Activated naive CD8-positive, alpha-beta T cell treated with anti-CD3 and anti-CD28 coated beads, Interleukin-2, amount 50 U/mL, for 16 hours (primary cell): ENCODE results near the gene NUDC.
A peak's percentile ranks its signal among the peaks of the same experiment; 100 is the strongest.
"Not testable (repeated sequence)": the region's sequence is repeated elsewhere in the genome, so short reads cannot be mapped to it uniquely, and the experiment has no call there.

ENCODE experiments used
- DNase-seq: peaks from one replicate; pipeline ENCODE4 v3.0.0-alpha.2; 2020; ENCODE audit warnings: low read depth, low spot score

NUDC gene

DNA sequence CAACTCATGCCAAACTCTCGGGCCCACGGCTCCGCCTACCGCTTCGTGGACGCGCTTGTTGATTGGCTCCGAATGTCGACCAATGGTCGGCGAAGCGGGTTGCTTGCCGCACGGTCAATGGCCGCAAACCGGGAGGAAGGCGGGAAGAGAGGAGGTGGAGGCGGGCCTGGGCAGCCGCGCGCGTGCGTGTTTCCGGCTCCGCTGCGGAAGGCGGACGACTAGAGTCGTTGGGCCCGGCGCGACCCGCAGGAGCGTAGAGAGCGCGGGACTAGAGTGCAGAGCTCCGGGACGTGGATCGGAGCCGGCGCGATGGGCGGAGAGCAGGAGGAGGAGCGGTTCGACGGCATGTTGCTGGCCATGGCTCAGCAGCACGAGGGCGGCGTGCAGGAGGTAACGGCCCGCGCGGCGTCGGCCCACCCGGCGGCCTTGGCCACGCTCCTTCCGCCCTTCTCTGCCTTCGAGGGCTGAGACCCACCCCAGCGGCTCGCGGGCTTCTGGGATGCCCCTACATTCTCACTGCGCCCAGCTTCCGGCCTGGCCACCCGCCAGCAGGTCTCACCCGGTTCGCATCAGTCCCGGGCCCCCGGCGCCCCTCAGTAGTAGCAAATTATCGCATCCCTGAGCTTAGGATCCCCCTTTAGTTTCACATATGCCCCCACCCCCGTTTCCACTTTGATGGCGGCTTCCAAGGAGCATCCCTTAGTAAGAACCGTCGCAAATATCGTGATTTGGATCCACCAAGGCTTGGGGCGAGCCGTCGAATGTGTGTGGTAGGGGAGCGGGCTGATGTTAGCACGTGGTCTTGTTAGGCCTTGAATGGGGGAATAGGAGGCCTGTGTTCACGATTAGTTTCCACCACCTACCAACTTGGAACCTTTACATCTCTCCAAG, at the start of gene NUDC:
TSS of gene NUDC (plus strand) at position 204 of the 891 bp plus-strand sequence. CDS start at position 310, 106 bp downstream.
- DNase-seq = peak; percentile 94

DNA sequence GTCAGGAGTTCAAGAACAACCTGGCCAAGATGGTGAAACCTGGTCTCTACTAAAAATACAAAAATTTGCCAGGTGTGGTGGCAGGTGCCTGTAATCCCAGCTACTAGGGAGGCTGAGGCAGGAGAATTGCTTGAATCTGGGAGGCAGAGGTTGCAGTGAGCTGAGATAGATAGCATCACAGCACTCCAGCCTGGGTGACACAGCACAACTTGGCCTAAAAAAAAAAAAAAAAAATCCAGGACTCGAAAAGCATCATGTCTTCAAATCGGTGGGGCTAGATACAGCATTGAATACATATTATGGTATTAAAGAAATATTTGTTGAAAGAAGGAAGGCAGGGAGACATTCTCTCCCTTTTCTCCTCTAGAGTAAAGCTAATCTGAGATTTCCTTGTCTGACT, 48.4 kb upstream of the NUDC start:
- DNase-seq = not testable (repeated sequence)

DNA sequence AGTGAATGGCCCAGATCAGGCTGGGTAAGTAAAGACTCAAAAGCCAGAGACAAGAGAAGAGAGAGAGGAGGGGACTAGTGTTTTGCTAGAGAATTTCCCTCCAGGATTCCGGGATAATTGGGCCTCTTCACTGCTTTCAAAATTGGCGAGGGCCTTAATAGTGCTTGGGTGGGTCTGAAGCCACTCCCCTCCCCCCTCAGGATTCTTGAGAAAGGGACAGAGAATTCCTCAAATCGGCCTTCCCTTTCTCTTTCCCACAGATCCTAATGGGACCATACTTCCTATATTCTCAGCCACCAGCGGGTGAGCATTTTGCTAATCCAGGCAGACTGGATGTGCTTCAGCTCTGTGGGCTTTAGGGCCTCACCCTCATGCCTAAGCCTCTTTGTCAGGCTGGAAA, 46.6 kb upstream of the NUDC start:
- DNase-seq = no peak

DNA sequence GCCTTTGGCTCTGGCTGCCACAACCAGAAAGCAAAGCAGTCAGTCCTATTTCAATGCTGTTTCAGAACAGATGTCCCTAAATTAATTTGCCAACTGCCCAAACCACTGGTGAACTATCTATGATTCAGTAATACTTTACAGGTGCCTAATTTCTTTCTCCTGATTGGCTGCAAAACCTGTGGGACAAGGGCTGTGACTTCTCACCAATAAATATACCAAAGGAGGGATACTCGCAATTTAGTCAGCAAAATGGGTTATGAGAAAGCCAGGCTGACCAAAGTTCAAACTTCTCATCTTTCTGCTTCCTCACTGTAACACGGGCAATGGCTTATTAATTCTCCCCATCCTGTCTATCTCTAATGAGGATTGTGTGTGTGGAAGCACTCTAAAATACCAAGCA, 44.2 kb upstream of the NUDC start:
- no peak for DNase-seq

DNA sequence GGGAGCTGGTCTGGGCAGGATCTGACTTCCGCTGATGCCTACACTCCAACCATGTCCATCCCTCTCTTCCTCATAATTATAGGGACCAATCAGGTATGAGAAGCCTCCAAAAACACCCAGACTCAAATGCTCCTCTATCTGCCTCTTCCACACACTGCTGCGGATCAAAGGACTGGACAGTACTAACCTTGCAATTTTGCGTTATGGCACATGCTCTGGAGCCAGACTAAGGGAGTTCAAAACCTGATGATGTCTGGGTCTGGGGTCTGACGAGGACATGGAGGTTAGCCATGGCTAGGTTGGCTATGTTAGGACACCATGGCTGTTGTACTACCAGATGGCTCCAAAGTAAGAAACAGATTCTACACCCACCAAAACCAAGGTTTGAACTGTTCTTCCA, 41.8 kb upstream of the NUDC start:
- no peak for DNase-seq

DNA sequence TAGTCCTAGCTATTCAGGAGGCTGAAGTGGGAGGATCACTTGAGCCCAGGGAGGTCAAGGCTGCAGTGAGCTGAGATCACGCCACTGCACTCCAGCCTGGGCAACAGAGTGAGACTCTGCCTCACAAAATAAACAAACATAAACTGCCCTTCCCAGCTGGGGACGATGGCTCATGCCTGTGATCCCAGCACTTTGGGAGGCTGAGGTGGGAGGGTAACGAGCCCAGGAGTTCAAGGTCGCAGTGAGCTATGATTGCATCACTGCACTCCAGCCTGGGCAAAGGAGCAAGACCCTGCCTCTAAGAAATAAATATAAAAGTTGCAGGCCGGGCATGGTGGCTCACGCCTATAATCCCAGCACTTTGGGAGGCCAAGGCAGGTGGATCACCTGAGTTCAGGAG, 39.9 kb upstream of the NUDC start:
- DNase-seq = not testable (repeated sequence)

DNA sequence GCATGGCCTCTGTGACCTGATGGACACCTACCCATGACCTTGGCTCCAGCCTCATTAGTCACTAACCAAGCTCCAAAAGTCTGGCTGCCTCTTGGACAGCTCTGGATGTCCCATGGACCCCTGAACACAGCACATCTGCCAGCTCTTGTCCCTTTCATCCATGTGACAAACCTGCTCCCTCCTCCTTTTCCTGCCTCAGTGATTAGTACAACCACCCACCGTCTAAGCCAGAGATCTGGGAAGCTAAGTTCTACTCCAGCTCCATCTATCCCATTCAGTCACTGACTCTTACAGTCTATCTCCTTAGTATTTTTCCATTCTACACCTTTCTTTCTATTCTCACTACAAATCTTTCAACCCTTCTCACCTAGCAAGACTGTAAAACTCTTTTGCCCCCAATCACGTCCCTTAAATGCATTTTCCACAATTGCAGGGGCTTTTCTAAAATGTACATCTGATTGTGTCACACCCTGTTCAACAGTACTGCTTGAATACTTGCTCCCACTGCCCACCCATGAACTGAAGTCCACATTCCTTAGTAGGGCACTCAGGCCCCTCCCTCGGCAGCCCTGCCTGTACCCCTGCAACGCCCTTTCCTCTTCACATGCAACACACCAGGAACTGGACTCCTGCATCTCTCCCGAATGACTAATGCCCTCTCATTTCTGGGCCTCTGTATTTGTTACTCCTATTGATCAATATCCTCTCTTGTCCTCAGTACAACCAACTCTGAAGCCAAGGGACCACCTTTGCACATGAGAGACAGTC, 38.7 kb upstream of the NUDC start:
- no peak for DNase-seq

DNA sequence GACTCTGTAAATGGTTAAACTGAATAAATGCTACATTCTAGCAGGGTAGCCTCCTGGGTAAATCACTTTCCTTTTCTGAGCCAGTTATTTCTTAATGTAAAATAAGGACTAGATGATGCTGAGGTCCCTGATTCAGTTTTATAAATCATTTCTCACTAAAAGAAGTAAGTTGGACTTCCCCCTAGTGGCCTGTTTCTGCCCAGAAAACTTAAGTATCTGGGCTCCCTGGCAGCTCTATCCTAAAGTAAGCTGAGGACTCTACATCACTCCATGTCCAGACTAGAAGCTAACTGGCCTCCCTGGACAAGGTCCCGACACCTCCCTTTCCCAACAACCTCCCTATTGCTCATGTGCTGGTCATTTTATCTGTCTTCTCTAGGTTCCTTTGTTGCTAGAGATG, 34.4 kb upstream of the NUDC start:
- DNase-seq = no peak

DNA sequence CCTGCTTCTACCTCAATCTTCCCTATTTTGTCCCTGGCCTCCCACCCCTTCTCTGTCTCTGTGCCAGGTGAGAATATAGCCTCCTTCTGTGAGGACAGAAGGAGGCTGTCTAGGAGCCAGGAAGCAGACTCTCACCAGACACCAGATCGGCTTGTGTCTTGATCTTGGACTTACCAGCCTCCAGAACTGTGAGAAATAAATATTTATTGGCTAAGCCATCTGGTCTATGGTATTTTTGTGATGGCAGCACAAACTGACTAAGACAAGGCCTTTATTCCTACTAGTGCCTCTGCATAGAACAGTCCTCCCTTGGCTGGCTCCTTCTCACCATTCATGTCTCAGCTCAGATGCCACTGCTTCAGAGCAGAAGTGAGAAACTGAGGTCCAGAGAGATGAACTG, 33.3 kb upstream of the NUDC start:
- no peak for DNase-seq

DNA sequence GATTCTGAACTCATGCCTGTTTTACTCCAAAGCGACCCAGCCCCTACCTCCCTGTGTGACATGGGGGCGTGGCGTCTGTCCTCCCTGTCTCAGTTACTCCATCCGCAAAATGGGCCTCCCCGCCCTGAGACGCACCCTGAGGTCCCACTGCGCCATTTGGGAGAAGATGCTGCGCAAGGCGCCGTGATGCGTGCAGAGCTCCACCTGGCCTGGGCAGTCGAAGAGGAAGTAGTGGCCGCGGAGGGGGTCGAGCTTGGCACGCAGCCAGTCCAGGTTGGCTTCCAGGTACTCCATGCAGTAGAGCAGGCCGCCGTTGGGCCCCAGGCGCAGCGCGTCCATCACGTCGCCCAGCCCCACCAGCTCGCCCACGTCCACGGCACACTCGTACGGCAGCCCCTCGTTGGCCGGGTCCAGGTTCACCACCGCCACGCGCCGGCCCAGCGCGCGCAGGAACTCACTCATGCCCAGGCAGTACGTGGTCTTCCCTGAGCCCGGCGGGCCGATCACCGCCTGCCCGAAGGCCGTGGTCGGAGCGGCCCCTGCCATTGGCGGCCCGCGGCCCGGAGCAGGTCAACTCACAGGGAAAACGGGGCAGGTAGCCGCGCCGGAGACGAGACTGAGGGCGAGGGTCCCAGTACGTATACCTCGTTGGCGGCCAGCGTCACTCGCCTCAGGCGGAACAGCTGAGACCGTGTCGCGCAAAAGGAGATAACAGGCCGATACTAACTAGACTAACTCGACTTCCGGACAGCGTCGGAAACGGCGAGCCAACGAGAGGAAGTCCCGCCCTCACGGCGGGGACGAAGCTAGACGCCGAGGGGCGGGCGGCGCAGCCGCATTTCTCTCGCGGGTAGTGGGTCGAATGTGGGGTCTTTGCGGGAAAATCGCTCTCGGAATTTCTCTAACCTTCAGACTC, 31.7 kb upstream of the NUDC start, which contains the start of gene GPN2:
TSS of gene GPN2 (minus strand) at position 733 of the 916 bp plus-strand sequence. CDS start at position 546, 187 bp downstream.
- DNase-seq = peak; percentile 45

DNA sequence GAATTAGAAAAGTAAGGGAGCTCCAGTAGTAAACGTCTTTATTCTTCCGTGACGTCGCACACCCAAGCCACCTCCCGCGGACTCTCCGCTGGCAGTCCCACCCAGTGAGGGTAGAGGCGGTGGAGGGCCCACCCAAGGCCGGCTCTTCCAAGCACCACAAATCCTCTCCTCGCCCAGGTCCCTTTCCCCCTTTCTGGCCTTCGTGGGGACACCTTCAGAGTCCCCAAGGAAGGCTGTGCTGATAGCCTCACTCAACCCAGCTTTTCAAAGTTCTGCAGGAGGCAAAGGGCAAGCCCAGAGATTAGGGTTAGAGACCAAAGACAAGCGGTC, 31.1 kb upstream of the NUDC start:
- DNase-seq = no peak

DNA sequence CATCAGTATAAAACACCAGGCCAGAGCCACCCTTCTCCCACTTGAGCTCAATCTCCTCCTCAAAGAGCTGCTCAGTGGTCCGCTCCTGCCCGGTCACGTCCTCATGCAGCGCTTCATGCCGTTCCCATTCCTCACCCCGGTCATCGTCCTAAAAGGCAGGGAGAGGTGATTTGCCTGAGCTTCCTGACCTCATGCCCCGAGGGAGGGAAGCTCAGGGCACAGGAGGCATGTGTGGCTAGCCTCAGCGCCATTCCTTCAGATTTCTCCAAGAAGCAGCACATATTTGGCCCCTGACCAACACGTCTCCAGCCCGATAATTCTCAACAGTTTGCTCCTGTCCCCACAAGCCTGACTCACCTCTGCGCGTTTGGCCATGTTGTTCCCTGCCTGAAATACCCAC, 27.3 kb upstream of the NUDC start:
- DNase-seq = no peak

DNA sequence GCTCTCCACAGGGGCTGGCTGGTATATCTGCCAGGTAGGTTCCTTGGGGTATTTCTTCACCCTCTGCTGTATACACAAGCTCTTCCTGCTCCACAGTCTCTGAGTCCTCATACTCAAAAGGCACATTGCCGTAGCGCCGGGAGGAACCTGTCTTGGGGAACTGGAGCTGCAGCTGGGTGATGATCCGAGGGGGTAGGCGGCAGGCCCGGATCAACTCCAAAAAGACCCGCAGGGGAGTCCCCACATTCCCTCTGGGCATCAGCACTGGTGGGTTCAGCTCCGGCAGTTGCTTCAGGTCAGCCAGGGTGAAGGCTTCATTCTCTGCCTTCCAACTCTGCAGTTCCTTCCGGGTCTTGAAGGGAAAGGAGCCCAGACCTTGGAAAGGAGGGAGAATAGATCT, 24.2 kb upstream of the NUDC start:
- DNase-seq = no peak

DNA sequence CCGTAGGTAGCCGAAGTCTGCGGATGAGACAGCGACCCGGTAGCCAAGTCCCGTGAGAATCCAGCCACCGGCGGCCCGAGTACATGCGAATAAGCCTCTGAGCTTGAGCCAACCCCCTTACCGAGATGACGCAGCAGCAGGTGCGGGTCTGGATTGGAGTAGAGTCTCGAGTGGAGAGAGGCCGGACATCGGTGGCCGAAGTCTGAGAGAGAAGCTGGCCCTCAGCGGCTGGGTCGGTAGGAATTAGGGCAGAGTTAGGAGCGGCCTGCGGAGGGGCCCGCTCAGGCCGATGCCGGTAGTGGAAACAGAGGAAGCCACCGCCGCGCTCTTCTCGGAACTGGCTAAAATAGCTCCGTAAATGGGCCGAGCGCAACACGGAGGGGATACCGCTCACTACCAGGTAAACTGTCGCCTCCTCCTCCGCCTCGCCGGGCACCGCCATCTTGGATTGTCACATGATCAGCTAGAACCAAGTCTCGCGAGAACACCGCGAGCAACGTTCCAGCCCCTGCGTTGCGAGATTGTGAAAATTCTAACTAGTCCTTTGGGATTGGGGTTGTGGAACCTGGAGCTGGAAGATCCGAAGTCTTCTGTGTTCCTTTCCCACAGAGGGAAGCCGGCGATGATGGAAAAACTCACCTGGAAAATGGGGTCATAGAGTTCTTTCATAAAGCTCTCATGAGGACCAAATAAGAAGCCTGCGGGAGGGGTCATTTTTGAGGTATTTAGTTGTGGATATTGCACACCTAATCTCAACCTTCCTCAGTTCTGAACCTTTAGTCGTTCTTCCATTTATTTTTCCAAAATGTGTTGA, 21.3 kb upstream of the NUDC start, which contains the start of gene GPATCH3:
TSS of gene GPATCH3 (minus strand) at position 467 of the 814 bp plus-strand sequence. CDS start at position 442, 25 bp downstream.
- peak; percentile 77 for DNase-seq

DNA sequence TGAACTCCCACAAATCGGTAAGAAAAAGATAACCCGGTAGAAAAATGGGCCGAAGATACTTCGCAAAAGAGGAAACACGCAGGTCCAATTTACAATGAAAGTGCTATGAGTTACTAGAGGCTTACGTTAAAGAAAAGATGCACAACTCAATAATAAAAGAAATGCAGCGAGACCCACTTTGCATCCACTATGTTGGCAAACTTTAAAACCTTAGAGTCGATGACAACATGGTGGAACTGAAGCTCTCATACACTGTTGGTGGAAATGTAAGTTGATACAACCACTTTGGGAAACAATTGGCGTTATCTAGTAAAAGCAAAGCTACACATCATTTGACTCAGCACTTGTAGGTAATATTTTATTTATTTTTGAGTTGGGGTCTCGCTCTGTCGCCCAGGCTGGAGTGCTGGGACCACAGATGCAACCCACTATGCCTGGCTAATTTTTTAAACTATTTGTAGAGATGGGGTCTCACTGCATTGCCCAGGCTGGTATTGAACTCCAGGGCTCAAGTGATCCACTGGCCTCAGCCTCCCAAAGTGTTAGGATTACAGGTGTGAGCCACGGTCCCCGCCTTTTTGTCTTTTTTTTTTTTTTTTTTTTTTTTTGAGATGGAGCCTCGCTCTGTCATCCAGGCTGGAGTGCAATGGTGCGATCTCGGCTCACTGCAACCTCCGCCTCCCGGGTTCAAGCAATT, 20.6 kb upstream of the NUDC start:
- DNase-seq = no peak

DNA sequence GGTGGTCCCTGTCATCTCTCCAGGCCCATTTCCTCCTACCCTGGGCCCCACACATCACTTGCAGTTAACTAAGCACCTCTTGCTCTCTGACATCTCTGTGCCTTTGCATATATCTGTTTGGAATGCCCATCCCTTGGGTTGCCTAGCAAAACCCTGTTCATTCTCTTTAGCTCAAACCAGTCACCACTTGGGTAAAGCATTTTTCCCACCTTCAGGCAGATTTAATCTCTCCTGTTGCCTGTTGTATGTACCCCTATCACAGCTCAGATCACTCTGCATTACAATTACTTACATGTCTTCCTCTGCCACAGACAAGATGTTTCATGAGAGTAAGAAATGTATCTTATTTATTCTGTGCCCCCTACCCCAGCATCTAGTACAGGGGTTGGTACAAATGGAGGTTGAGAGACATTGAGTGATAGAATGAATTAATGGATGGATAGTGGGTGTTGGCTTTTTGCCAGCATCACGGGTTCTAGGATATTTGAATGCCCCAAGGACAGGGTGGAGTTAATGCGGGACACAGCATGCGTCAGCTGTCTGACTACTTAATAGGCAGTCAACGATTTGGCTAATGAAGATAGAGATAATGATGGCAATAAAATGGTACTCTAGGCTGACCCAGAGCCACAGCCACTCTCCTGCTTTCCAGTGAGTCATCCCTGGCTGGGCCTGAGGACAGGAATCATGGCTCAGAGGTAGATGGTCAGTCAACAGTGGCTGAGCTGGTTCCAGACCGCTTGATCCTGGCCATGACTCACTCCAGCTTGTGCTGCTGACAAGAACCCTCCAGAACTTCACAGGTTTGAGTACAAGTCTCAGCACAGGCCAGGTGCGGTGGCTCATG, 14.2 kb upstream of the NUDC start:
- no peak for DNase-seq

DNA sequence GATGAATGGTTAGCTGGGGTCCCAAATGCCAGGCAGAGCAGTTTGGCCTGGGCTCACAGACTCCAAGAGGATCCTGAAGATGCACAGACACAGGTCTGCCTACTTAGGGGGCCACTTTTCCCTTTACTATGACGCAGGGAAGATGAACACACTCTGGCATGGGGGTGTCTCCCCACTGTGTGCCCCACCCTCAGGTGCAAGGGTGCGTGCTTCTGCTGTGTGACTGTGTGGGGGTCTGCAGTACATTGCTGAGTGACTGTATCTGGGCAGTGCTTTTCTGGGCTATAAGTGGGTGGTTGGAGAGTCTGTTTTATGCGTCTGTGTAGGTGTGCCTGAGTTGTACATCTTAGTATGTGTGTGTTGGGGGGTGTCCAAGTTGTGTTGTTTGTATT, 11.6 kb upstream of the NUDC start:
- no peak for DNase-seq

DNA sequence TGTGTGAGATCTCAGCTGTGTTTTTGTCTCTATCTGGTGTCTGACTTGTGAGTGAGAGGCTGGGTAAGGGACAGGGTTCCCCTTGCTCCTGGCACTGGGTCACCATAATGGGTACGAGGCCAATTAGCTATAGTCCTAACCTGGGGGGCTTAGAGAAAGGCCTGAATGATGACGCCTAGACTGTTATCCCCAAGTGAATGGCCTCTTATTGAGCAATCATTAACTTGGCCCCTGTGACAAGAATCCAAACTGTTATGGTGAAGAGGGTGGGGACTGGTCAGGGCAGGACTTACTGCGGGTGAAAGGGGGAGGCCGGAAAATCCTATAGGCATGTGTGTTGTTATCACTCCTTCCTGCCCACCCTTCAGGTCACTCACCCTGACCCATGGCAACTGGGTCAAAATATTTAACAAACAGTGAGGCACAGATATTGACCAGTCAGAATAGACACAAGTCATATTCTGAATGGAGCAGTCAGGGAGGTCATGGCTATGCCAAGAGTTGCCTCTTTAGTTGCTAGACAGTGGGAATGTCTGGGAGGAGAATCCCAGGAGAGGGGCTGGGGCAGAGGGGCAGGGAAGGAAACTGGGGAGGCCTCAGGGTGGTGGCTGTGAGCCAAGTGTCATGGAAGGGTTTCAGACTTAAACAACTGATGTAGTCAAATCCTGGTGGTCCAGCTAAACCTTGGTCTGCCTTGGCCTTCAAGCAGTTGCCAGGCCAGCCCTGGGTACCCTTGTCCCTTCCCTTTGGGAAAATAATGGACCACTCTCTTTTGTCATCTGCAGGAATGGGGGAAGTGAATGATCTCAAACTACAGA, 11.0 kb upstream of the NUDC start:
- no peak for DNase-seq
